GM21723 (cell line): Measurements from ENCODE around the gene ZNF473.
"Not testable (repeated sequence)": the region's sequence is repeated elsewhere in the genome, so short reads cannot be mapped to it uniquely, and the experiment has no call there.

Source experiments
- ATAC-seq: cut with Tn5 transposase; IDR thresholded peaks from one replicate; pipeline ENCODE4 v1.9.1; 2021; ENCODE audit warnings: mild to moderate bottlenecking, moderate library complexity; ENCODE audit not compliant: unreplicated experiment

The ZNF473 gene

GRCh38 chr19:50047671-50048070, 21.9 kb downstream of the ZNF473 start:
- no peak for ATAC-seq

- no peak for ATAC-seq
Measured at GRCh38 chr19:50050406-50051227, 24.8 kb downstream of the ZNF473 start.

GRCh38 chr19:50051228-50051895, 25.6 kb downstream of the ZNF473 start:
- not testable (repeated sequence) for ATAC-seq

- no peak for ATAC-seq
Measured at GRCh38 chr19:50051964-50052363, 26.2 kb downstream of the ZNF473 start.

GRCh38 chr19:50053119-50053518, 27.3 kb downstream of the ZNF473 start:
- ATAC-seq, result no peak

GRCh38 chr19:50058425-50058824, 32.6 kb downstream of the ZNF473 start:
- no peak for ATAC-seq

- no peak for ATAC-seq
Measured at GRCh38 chr19:50059045-50059444, 33.2 kb downstream of the ZNF473 start.

- no peak for ATAC-seq
Measured at GRCh38 chr19:50060107-50060506, 34.3 kb downstream of the ZNF473 start.

- no peak for ATAC-seq
Measured at GRCh38 chr19:50061650-50062049, 35.8 kb downstream of the ZNF473 start.

GRCh38 chr19:50065938-50066337, 40.1 kb downstream of the ZNF473 start:
- no peak for ATAC-seq

- no peak for ATAC-seq
Measured at GRCh38 chr19:50067575-50067974, 41.8 kb downstream of the ZNF473 start.

- not testable (repeated sequence) for ATAC-seq
Measured at GRCh38 chr19:50068382-50068781, 42.6 kb downstream of the ZNF473 start.

- ATAC-seq, result not testable (repeated sequence)
Measured at GRCh38 chr19:50075076-50075475, 49.3 kb downstream of the ZNF473 start.

- not testable (repeated sequence) for ATAC-seq
Measured at GRCh38 chr19:50075644-50076372, 50.0 kb downstream of the ZNF473 start.

- not testable (repeated sequence) for ATAC-seq
Measured at GRCh38 chr19:50076581-50077355, 51.0 kb downstream of the ZNF473 start.

GRCh38 chr19:50079014-50079413, 53.2 kb downstream of the ZNF473 start:
- ATAC-seq, result not testable (repeated sequence)

- not testable (repeated sequence) for ATAC-seq
Measured at GRCh38 chr19:50084440-50084839, 58.6 kb downstream of the ZNF473 start.

- not testable (repeated sequence) for ATAC-seq
Measured at GRCh38 chr19:50087153-50087552, 61.3 kb downstream of the ZNF473 start.

GRCh38 chr19:50090706-50091105, 64.9 kb downstream of the ZNF473 start:
- not testable (repeated sequence) for ATAC-seq

GRCh38 chr19:50091786-50092185, 66.0 kb downstream of the ZNF473 start:
- not testable (repeated sequence) for ATAC-seq

GRCh38 chr19:50092597-50092996, 66.8 kb downstream of the ZNF473 start:
- ATAC-seq, result not testable (repeated sequence)
